ENCODE results near the gene RASAL3.
A peak's percentile ranks its signal among the peaks of the same experiment; 100 is the strongest.

The RASAL3 gene

DNA sequence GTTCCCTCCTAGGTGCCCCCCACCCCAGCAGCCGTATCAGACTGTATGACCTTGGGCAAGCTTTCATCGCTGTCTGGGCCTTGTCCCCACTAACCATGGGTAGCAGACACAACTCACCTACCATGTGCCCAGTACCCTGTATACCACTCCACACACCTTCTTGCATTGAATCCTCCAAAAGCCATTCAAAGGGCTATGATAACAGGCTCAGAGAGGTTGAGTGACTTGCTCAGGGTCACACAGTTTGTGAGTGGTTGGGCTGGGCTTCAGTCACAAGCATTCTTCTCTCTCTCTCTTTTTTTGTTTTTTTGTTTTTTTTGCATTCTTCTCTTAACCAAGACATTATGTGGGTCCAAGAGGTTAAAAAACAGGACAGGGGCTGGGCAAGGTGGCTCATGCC lies 2.6 kb downstream of the RASAL3 start:
- Histone ChIP-seq H3K36me3 (ENCODE audit: insufficient read depth, low read length) (no peaks in the 10 kb centered on the region), H3K9me3 (ENCODE audit: control insufficient read depth, insufficient read depth, low read length) (no peaks in the 10 kb centered on the region), H3K4me1 (ENCODE audit: insufficient read depth, low read length) (no peaks in the 10 kb centered on the region; the same call in 1 of the 2 replicates), H3K9ac (ENCODE audit: low read depth, low read length) (no peak overlapping the region)

DNA sequence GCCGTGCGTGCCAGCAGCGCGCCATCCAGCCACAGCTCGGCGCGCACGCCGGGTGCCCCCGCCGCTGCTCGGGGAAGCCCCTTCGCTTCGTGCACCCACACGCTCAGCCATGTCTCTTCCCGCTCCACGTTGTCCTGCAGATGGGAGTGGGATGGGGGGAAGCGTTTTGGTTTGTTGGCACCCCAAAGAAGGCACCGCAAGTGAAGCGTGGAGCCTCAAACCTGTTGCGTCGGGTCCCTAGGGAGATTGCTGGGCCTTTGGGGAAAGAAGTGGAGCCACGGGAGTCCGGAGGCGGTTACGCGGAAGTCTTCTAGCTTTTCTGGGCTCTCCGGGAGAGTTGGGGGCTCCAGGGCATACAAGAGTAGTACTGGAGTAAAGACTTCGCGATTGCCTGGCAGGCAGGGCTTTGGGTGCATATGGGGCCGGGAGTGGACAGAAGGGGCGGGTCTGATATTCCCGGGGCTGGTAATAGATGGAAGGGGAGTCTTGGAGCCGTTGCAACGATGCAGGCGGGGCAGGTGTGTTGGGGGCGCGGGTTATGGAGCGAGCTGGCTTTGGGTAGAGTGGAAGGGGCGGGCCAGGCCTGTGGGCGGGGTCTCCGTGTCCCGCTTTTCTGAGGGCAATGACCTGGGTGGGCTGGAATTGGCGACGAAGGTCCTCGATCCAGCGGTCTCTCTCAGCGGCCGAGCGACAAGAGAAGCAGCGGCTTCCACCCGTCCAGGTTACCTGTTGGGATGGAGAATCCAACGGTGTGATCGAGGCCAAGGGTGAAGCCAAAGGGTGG lies 6.5 kb downstream of the RASAL3 start:
- Histone ChIP-seq H3K36me3 (ENCODE audit: insufficient read depth, low read length) (no peaks in the 10 kb centered on the region), H3K9ac (ENCODE audit: low read depth, low read length) (peak overlapping the region; percentile 51; the same call in 1 of the 2 replicates), H3K9me3 (ENCODE audit: control insufficient read depth, insufficient read depth, low read length) (no peaks in the 10 kb centered on the region), H3K4me1 (ENCODE audit: insufficient read depth, low read length) (no peaks in the 10 kb centered on the region; the same call in 1 of the 2 replicates)

GRCh38 chr19:15456871-15457700 lies 7.3 kb downstream of the RASAL3 start:
- no peaks in the 10 kb centered on the region for H3K36me3 ChIP-seq (ENCODE audit: insufficient read depth, low read length)

GRCh38 chr19:15456441-15456840 lies 7.9 kb downstream of the RASAL3 start:
- Histone ChIP-seq H3K4me1 (ENCODE audit: insufficient read depth, low read length) (no peaks in the 10 kb centered on the region; the same call in 1 of the 2 replicates), H3K9ac (ENCODE audit: low read depth, low read length) (peak overlapping the region; percentile 19; the same call in 1 of the 2 replicates), H3K36me3 (ENCODE audit: insufficient read depth, low read length) (no peaks in the 10 kb centered on the region), H3K9me3 (ENCODE audit: control insufficient read depth, insufficient read depth, low read length) (no peaks in the 10 kb centered on the region)

More at GRCh38 chr19:15456871-15457700, 7.3 kb downstream of the RASAL3 start:
- Histone ChIP-seq H3K9ac (ENCODE audit: low read depth, low read length) (peak overlapping the region; percentile 51; the same call in 1 of the 2 replicates), H3K9me3 (ENCODE audit: control insufficient read depth, insufficient read depth, low read length) (no peaks in the 10 kb centered on the region), H3K4me1 (ENCODE audit: insufficient read depth, low read length) (no peaks in the 10 kb centered on the region; the same call in 1 of the 2 replicates)

- no peak overlapping the region for H3K9ac ChIP-seq (ENCODE audit: low read depth, low read length)
- H3K4me1 ChIP-seq (ENCODE audit: insufficient read depth, low read length), result no peaks in the 10 kb centered on the region; the same call in 1 of the 2 replicates
- H3K36me3 ChIP-seq (ENCODE audit: insufficient read depth, low read length), result no peaks in the 10 kb centered on the region
- no peaks in the 10 kb centered on the region for H3K9me3 ChIP-seq (ENCODE audit: control insufficient read depth, insufficient read depth, low read length)
Observed at GRCh38 chr19:15455996-15456395, 8.3 kb downstream of the RASAL3 start.

DNA sequence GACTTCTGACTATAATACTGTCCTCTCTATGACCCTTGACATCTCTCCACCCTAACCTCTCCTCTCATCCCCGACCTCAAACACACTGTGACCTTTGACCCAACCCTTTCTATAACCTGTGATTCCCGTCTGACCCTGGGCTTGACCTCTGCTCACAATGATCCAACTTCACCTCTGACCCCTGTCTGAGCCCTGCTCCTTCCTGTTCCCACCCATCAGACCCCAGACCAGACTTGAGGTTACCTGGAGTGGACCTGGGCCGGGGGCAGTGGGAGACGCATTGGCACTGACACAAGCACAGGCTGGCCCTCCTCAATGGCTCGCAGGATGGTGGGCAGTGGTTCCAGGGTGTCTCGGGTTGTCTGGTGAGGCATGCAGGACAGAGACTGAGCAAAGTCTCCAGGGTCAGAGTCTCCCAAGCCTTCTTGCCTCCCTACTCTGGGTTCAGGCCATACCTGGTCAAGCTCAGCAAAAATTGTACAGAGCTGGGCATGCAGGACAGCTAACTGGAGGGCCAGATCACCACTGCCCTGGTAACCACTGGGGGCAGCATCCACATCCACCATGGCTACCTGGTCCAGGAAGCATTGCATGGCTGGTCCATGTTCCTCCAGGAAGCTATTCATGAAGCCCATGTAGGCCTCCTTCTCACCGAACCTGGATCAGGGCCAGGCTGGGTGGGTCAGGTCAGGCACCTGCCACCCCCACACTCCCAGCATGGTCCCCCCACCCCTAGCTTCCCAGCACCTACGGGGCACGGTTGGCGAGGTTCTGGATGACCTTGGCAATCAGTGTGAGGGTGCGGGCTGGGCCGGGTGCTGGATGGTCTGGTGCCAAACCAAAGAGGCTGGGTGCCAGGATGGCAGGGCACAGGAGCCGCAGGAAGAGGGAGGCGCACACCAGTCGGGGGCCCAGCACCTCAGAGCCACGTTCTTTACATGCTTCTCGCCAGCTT lies 10.2 kb downstream of the RASAL3 start:
- Histone ChIP-seq H3K36me3 (ENCODE audit: insufficient read depth, low read length) (no peaks in the 10 kb centered on the region), H3K9me3 (ENCODE audit: control insufficient read depth, insufficient read depth, low read length) (no peaks in the 10 kb centered on the region), H3K4me1 (ENCODE audit: insufficient read depth, low read length) (no peaks in the 10 kb centered on the region; the same call in 1 of the 2 replicates), H3K9ac (ENCODE audit: low read depth, low read length) (no peak overlapping the region)

DNA sequence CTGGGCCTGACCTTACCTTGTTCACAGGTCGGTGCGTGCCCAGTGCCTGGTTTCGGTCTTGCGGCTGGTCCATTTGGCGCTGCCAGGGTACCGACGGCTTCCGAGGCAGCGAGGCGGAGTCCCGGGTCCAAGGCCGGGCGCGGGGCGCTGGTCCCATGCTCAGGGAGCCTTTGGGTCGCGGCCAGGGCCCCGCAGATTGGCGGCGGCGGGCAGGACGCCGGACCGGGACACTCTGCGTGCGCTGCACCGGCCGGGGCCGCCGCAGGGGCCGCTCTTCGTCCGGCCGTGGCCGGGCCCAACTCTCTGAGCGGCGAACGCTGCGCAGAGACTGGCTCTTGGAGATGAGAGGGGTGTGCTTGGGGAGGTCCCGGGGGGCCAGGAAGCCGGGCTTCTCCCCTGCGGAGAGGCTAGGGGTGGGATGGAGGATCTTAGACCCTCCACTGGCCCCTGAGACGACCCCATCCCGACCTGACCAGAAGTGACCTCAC lies 11.2 kb downstream of the RASAL3 start:
- Histone ChIP-seq H3K36me3 (ENCODE audit: insufficient read depth, low read length) (no peaks in the 10 kb centered on the region), H3K9me3 (ENCODE audit: control insufficient read depth, insufficient read depth, low read length) (no peaks in the 10 kb centered on the region), H3K4me1 (ENCODE audit: insufficient read depth, low read length) (peaks cover 6% of the 10 kb centered on the region; the same call in 1 of the 2 replicates), H3K9ac (ENCODE audit: low read depth, low read length) (peak overlapping the region; percentile 50; the same call in 1 of the 2 replicates)

DNA sequence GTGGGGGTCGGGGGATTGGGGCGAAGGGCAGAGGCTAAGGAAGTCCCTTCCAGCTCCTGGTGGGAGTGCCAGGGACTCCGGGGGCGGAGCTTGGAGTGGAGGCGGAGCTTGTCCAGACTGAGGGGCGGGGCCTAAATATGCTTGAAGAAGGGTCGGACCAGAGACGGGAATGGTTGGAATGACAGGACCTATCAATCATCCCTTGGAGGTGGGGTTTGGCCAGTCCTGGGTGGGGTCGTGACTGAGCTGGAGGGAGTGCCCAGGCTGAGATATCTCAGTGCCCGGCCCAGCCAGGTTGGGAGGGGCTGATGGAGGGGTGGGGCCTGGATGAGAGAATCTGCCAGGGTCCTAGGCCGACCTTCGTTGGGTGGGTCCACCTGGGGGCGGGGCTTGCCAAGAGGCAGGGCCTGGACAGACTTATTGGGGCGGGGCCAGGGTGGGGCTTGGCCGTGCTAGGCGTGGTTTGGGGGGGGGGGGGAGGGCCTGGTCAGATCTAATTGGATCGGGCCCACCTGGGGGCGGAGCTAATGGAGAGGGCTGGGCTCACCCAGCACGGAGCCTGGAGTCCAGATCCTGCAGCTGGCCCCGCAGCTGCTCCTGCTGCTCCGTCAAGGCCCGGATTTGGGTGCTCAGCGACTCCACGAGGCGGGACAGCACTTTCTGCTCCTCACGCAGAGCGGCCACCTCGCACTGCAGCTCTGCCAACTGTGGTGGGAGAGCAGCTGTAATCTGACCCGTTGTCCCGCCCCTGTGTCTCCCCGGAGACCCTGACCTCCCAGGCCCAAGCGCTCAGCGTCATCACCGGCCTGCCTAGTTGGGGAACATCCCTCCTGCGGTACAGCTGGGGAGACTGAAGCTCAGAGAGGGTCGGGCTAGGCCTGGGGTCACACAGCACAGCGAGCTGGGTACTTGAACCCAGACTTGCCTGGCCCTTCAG lies 12.0 kb downstream of the RASAL3 start:
- peak overlapping the region; percentile 50; the same call in 1 of the 2 replicates for H3K9ac ChIP-seq (ENCODE audit: low read depth, low read length)
- peaks cover 6% of the 10 kb centered on the region; the same call in 1 of the 2 replicates for H3K4me1 ChIP-seq (ENCODE audit: insufficient read depth, low read length)
- H3K36me3 ChIP-seq (ENCODE audit: insufficient read depth, low read length), result no peaks in the 10 kb centered on the region
- no peaks in the 10 kb centered on the region for H3K9me3 ChIP-seq (ENCODE audit: control insufficient read depth, insufficient read depth, low read length)

- no peaks in the 10 kb centered on the region for H3K36me3 ChIP-seq (ENCODE audit: insufficient read depth, low read length)
- H3K9ac ChIP-seq (ENCODE audit: low read depth, low read length), result no peak overlapping the region
- H3K9me3 ChIP-seq (ENCODE audit: control insufficient read depth, insufficient read depth, low read length), result no peaks in the 10 kb centered on the region
- peaks cover 6% of the 10 kb centered on the region; the same call in 1 of the 2 replicates for H3K4me1 ChIP-seq (ENCODE audit: insufficient read depth, low read length)
Observed at GRCh38 chr19:15450528-15450890, 13.8 kb downstream of the RASAL3 start.

GRCh38 chr19:15449620-15450527 lies 14.5 kb downstream of the RASAL3 start, which contains the start of gene WIZ:
TSS of gene WIZ (minus strand) at chr19:15449956. CDS start at chr19:15448307, 1,649 bp downstream.
- Histone ChIP-seq H3K9ac (ENCODE audit: low read depth, low read length) (peak within 1 kb of the TSS; percentile 67; the same call in 1 of the 2 replicates), H3K36me3 (ENCODE audit: insufficient read depth, low read length) (no peaks in the 10 kb centered on the region), H3K4me1 (ENCODE audit: insufficient read depth, low read length) (peaks cover 6% of the 10 kb centered on the region; the same call in 1 of the 2 replicates), H3K9me3 (ENCODE audit: control insufficient read depth, insufficient read depth, low read length) (no peaks in the 10 kb centered on the region)

- Histone ChIP-seq H3K36me3 (ENCODE audit: insufficient read depth, low read length) (no peaks in the 10 kb centered on the region), H3K9me3 (ENCODE audit: control insufficient read depth, insufficient read depth, low read length) (no peaks in the 10 kb centered on the region), H3K4me1 (ENCODE audit: insufficient read depth, low read length) (peaks cover 6% of the 10 kb centered on the region; the same call in 1 of the 2 replicates), H3K9ac (ENCODE audit: low read depth, low read length) (peak overlapping the region; percentile 67; the same call in 1 of the 2 replicates)
Observed at GRCh38 chr19:15448778-15449619, 15.3 kb downstream of the RASAL3 start.
